ENCODE measurements around the gene SIAH2. TPM values are rescaled to one million over a fixed set of nuclear protein-coding genes. Genes with fewer than 3 reads are reported as not detected.
A peak's percentile ranks its signal among the peaks of the same experiment; 100 is the strongest.

Gene SIAH2
- total and polyA plus RNA-seq, 9 of the 15 experiments (the other 6 are each of a cell fraction or from before 2014, with no cell fraction given) = 4.8 to 39.0 (median 29.9) TPM

DNA sequence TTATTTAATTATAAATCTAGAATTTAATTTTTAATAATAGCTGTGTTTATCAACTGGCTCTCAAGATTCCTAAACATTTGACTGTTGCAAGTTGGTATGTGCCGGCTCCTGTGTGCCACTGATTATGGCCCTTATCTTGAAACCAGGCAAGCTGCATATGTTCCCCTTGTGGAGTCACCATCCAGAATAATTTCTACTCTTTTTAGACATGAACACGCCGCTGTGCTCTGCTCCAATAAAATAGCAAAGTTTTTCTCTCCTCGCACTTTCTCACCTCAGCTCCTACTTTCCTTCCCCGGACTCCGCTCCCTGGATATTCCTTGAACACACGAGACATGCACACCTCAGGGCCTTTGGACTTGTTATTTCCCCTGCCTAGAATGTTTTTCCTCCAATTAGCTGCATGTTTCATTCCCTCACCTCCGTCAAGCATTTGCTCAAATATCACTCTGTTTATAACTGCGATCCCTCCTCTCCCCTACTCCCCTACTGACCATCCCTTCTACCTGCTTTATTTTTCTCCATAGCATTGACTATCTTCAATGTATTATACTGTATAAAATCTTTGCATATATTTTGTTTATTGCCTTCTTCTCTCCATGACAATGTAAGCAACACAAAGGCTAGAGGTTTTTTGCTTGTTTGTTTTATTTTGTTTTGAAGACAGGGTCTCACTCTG lies 33.1 kb downstream of the SIAH2 start (continued):
- 0 out of 2 replicates have a peak, but pooled peaks have one; percentile 68 for TF ChIP-seq BCOR (IDR thresholded peaks at IDR 0.05)
- peak; percentile 66; the same call in 1 of the 2 replicates for TF ChIP-seq HLTF (IDR thresholded peaks at IDR 0.05)
- TF ChIP-seq CBFB (CRISPR knock-in tag; IDR thresholded peaks at IDR 0.05) = no peak
- TF ChIP-seq, protein P1, sequence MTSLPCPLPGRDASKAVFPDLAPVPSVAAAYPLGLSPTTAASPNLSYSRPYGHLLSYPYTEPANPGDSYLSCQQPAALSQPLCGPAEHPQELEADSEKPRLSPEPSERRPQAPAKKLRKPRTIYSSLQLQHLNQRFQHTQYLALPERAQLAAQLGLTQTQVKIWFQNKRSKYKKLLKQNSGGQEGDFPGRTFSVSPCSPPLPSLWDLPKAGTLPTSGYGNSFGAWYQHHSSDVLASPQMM (CRISPR knock-in tag; IDR thresholded peaks at IDR 0.05) = no peak
- no peak for TF ChIP-seq ZNF174 (CRISPR knock-in tag; IDR thresholded peaks at IDR 0.05)
- TF ChIP-seq, protein P2, sequence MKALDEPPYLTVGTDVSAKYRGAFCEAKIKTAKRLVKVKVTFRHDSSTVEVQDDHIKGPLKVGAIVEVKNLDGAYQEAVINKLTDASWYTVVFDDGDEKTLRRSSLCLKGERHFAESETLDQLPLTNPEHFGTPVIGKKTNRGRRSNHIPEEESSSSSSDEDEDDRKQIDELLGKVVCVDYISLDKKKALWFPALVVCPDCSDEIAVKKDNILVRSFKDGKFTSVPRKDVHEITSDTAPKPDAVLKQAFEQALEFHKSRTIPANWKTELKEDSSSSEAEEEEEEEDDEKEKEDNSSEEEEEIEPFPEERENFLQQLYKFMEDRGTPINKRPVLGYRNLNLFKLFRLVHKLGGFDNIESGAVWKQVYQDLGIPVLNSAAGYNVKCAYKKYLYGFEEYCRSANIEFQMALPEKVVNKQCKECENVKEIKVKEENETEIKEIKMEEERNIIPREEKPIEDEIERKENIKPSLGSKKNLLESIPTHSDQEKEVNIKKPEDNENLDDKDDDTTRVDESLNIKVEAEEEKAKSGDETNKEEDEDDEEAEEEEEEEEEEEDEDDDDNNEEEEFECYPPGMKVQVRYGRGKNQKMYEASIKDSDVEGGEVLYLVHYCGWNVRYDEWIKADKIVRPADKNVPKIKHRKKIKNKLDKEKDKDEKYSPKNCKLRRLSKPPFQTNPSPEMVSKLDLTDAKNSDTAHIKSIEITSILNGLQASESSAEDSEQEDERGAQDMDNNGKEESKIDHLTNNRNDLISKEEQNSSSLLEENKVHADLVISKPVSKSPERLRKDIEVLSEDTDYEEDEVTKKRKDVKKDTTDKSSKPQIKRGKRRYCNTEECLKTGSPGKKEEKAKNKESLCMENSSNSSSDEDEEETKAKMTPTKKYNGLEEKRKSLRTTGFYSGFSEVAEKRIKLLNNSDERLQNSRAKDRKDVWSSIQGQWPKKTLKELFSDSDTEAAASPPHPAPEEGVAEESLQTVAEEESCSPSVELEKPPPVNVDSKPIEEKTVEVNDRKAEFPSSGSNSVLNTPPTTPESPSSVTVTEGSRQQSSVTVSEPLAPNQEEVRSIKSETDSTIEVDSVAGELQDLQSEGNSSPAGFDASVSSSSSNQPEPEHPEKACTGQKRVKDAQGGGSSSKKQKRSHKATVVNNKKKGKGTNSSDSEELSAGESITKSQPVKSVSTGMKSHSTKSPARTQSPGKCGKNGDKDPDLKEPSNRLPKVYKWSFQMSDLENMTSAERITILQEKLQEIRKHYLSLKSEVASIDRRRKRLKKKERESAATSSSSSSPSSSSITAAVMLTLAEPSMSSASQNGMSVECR (CRISPR knock-in tag; IDR thresholded peaks at IDR 0.05) = no peak
- no peak for TF ChIP-seq POLR3A (IDR thresholded peaks at IDR 0.05; ENCODE audit: borderline replicate concordance, extremely low read depth, insufficient read depth, insufficient read length)
- TF ChIP-seq ZNF140 (CRISPR knock-in tag; IDR thresholded peaks at IDR 0.05) = no peak
- TF ChIP-seq GABPA (tag; conservative IDR thresholded peaks at IDR 0.05; ENCODE audit: low read depth) = no peak
- no peak for TF ChIP-seq ZNF165 (CRISPR knock-in tag; IDR thresholded peaks at IDR 0.05; ENCODE audit: borderline replicate concordance)
- TF ChIP-seq, protein P3, sequence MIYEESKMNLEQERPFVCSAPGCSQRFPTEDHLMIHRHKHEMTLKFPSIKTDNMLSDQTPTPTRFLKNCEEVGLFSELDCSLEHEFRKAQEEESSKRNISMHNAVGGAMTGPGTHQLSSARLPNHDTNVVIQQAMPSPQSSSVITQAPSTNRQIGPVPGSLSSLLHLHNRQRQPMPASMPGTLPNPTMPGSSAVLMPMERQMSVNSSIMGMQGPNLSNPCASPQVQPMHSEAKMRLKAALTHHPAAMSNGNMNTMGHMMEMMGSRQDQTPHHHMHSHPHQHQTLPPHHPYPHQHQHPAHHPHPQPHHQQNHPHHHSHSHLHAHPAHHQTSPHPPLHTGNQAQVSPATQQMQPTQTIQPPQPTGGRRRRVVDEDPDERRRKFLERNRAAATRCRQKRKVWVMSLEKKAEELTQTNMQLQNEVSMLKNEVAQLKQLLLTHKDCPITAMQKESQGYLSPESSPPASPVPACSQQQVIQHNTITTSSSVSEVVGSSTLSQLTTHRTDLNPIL (CRISPR knock-in tag; IDR thresholded peaks at IDR 0.05) = no peak
- TF ChIP-seq C11orf30 (IDR thresholded peaks at IDR 0.05; ENCODE audit: low read depth) = no peak
- TF ChIP-seq RBM34 (IDR thresholded peaks at IDR 0.05; ENCODE audit: borderline replicate concordance, insufficient read depth, low read length) = no peak
- TF ChIP-seq ZFPM2 (CRISPR knock-in tag; IDR thresholded peaks at IDR 0.05) = no peak
- TF ChIP-seq, protein P4, sequence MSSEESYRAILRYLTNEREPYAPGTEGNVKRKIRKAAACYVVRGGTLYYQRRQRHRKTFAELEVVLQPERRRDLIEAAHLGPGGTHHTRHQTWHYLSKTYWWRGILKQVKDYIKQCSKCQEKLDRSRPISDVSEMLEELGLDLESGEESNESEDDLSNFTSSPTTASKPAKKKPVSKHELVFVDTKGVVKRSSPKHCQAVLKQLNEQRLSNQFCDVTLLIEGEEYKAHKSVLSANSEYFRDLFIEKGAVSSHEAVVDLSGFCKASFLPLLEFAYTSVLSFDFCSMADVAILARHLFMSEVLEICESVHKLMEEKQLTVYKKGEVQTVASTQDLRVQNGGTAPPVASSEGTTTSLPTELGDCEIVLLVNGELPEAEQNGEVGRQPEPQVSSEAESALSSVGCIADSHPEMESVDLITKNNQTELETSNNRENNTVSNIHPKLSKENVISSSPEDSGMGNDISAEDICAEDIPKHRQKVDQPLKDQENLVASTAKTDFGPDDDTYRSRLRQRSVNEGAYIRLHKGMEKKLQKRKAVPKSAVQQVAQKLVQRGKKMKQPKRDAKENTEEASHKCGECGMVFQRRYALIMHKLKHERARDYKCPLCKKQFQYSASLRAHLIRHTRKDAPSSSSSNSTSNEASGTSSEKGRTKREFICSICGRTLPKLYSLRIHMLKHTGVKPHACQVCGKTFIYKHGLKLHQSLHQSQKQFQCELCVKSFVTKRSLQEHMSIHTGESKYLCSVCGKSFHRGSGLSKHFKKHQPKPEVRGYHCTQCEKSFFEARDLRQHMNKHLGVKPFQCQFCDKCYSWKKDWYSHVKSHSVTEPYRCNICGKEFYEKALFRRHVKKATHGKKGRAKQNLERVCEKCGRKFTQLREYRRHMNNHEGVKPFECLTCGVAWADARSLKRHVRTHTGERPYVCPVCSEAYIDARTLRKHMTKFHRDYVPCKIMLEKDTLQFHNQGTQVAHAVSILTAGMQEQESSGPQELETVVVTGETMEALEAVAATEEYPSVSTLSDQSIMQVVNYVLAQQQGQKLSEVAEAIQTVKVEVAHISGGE (CRISPR knock-in tag; IDR thresholded peaks at IDR 0.05) = peak in 1 of 3 experiments; percentile 42; a peak in 1 of 6 replicates
- no peak for TF ChIP-seq KDM5B (IDR thresholded peaks at IDR 0.05; ENCODE audit: insufficient replicate concordance, low read depth, low read length)
- no peak for TF ChIP-seq PURB (CRISPR knock-in tag; IDR thresholded peaks at IDR 0.05; ENCODE audit: low read depth)
- peak; percentile 66; the same call in 1 of the 2 replicates for TF ChIP-seq FOSL1 (tag; conservative IDR thresholded peaks at IDR 0.05)
